Germinal center (tissue), 1 donor: ENCODE data around the gene LYST.
A peak's percentile ranks its signal among the peaks of the same experiment; 100 is the strongest.
"Not testable (repeated sequence)": the region's sequence is repeated elsewhere in the genome, so short reads cannot be mapped to it uniquely, and the experiment has no call there.

Source experiments
- DNase-seq: peaks from one replicate; pipeline ENCODE4 v3.0.0; 2012; ENCODE audit warnings: mixed read lengths, low spot score

LYST gene

DNA sequence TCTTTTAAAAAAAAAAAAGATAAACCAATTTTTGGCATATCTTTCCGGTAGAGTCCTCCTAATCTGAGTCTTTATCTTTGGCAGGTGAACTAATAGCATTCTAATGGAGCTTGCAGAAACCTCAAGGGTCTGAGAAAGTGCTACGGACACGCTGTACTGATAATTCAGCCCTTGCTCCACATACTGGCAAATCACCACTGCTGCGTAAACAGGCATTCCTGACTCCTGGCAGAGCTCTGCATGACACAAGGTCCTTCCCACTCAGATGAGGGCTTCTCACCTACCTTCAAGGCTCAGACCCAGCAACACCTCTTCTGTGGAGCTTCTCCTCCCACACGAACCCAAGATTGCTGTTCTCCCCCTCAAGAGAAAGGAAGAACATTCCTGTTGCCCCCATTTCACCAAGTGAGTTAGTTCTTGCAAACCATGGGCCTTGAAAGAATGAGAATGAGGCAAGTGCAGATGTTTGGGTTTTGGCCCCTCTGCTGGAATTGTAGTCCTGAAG, 48.0 kb downstream of the LYST start:
- DNase-seq = no peak

DNA sequence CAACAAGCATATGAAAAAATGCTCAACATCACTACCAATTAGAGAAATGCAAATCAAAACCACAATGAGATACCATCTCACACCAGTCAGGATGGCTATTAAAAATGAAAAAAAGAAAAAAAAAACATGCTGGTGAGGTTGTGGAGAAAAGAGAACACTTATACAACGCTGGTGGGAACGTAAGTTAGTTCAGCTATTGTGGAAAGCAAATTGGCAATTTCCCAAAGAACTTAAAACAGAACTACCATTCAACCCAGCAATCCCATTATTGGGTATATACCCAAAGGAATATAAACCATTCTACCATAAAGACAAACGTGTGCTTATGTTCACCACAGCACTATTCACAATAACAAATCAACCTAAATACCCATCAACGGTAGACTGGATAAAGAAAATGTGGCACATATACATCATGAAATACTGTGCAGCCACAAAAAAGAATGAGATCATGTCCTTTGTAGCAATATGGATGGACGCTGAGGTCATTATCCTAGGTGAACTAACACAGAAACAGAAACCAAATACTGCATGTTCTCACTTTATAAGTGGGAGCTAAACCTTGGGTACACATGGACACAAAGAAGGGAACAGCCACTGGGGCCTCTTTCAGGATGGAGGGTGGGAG, 49.5 kb downstream of the LYST start:
- DNase-seq = no peak

DNA sequence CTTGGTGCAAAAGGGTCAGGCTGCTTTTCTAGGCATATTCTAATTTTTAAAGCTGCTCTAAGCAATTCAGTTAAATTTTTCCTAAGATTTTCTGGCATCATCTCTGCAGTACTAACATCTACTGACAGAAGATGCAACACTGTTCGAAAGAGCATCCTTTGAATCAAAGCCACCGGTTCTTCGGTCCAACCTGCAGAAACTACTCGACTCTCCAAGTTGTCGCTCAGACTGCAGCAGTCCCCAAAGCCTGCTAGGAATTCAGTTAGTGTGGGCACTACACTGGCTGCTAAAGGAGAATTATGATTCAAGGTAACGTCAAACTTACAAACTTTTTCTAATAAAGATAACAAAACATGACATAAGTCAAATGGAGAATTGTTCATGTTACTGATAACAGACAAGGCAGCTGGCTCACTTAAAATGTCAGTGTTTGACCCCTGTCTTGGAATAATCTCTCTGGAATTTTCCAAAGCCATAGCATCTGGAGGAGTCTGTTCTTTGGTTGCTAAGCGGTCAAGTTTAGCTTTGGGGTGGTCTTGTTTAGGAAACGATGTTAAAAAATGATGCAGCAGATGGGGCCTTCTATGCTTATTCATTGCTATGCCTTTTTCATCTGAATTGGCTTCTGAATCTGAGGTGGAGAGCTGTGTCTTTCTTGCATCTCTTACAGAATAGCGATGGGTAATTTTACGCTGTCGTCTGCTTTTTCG, 56.9 kb downstream of the LYST start:
- no peak for DNase-seq

DNA sequence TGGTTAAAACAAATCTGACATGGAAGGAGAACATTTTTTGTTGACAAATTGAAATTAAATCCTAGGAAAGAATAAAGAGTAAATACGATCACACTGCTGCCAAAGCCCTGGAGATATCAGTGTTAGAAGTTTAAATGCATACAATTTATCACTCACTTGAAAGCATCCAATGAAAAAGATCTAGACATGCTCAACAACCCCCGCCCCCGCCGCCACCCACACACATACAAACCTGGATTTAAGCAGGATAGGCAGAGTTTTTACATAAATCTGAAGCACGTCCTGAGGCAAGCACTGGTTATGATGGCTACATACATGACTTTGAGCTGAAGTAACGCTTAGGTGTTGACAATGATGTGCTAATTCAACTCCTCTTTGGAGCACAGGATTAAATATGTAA, 58.5 kb downstream of the LYST start:
- DNase-seq = no peak

DNA sequence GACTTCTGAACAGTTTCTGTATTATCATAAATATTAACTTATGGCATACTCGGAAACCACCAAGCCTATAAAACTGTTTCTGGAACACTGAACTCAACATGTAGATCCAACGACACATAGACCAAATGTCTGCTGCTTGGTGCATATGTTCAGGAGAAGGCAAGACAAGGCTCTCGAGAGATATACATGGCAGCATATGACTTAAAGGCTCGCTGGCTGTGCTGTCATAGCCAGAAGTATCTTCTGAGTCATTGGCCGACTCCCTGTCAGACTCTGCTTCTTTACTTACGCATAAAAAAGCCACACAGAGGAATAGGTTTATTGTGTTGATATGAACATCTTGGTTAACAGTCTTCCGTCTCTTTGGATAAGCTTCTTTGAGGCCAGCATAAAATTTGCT, 60.6 kb downstream of the LYST start:
- DNase-seq = no peak

DNA sequence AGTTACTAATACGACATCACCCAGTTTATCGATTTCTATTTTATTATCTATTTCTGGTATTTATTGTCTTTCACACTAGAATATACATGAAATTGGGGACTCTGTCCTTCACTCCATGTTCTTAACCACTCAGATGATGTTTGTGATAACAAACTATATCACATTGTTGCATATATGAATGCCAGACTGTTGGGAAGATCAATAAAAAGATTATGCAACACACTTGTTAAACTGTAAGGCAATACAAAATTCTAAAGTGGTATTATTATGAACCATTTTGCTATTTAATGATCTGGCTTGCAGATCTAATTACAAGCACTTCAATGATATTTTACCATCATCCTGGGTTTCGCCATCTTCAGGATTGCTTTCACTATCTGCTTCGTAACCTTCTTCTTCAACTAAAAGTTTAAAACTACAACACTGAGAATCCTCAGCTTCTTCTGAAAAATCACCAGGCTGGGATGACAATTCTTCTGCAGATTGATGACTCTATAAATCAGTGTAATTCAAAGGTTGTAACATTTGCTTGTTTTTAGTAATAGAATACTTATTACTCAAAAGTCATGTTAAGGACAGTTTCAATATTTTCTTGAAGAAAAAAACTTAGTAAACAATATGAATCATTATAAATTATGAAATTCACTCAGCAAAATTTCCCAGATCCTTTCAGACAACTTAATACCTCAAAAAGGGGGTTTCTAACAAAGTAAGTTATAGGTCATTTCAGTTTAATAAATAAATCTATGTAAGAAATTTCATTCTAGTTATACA, 63.9 kb downstream of the LYST start:
- no peak for DNase-seq

DNA sequence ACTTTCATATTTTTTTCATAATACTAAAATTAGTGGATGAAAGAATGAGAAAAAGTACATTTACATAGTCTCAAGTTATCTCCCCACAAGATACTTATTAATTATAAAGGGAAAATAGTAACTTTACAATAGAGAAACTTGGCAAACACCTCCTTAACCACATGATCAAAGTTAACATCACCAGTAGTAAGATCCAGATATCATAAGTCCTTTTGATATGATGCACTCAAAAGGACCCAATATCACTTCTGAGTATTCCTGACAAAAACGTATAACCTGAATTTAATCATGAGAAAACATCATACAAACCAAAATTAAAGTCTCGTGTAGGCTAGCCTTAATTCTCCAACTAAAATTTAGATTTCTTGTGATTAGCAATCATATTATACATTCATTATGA, 67.4 kb downstream of the LYST start:
- DNase-seq = no peak

DNA sequence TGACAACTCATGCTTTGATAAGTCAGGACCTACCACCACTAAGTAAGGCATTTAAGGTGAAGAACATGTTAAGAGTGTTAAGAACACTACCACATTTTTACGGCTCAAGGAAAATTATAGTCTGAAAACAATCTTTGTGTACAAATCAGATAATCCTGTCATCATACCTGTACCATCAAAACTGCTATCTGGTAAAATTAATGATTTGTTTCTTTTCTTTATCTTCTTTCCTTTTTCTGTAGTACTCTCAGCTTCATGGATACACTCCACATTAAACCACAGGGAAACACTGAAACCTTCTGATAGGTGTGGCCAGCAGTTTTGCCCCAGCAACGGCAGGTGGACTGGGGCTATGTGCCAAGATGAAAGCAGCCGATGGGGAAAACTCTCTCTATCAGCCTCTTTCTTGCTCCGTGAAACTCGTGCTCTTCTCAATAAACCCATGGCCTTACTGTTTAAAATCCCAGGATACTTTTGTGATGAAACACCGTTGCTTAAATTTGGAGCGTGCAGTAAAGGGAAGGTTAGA, 75.1 kb downstream of the LYST start:
- DNase-seq = no peak

DNA sequence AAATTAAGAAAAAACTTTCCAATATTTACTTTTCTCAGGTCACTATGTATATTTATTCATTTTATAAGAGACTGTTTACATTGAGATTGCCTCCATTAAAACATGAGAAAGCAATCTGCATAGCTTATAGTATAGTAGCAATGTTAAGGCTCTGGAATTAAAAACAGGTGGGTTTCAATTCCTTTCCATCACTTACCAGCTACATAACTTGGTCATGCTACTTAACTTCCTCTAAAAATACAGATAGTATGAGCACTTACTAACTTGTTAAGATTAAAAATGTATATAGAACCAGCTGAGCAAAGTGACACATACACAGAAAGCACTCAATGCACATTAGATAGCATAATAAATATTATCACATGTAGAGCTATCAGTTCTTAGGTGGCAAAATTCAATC, 76.6 kb downstream of the LYST start:
- DNase-seq = no peak

DNA sequence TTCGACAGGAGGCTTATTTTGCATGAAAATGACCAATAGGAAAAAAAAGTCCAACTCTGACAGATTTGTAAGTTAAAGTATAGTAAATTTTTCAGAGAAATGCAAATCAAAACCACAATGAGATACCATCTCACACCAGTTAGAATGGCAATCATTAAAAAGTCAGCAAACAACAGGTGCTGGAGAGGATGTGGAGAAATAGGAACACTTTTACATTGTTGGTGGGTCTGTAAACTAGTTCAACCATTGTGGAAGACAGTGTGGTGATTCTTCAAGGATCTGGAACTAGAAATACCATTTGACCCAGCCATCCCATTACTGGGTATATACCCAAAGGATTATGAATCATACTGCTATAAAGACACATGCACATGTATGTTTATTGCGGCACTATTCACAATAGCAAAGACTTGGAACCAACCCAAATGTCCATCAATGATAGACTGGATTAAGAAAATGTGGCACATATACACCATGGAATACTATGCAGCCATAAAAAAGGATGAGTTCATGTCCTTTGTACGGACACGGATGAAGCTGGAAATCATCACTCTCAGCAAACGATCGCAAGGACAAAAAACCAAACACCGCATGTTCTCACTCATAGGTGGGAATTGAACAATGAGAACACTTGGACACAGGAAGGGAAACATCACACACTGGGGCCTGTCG, 80.3 kb downstream of the LYST start:
- DNase-seq = not testable (repeated sequence)

DNA sequence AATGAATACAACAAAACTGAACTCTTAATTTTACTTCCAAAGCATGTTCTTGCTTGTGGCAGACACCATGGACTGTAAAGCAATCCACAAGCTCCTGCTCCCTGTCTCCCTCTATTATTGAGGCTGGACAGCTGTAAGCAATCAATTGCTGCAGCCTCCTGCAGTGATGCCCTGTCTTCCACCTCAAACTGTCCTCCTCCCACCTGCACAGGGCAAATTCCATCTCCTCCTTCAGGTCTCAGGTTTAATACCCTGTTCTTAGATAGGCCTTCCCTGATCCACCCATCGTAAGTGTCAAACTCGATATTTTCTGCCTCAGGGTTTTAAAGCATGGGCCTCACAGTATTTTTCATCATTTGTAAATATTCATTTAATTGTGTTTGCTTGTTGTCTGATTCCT, 81.8 kb downstream of the LYST start:
- no peak for DNase-seq

DNA sequence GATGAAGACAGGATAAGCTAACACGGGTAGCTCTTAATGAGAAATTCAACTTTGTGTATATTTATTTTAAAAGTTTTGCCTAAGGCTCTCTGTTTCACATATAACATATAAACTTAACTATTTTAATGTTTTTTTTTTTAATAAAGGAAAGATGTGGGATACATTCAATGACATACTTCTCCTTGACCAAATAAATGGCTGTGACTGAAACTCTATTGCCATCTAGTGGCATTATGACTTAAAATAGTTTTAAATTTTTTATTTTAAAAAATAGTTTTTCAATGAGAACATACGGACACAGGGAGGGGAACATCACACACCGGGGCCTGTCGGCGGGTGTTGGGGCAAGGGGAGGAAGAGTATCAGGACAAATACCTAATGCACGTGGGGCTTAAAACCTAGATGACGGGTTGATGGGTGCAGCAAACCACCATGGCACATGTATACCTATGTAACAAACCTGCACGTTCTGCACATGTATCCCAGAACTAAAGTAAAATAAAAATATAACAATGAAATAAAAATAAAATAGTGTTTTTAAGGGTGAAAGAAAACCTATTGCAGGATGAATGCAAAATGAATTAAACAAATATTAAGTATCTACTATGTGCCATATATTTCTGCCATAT, 83.4 kb downstream of the LYST start:
- no peak for DNase-seq

DNA sequence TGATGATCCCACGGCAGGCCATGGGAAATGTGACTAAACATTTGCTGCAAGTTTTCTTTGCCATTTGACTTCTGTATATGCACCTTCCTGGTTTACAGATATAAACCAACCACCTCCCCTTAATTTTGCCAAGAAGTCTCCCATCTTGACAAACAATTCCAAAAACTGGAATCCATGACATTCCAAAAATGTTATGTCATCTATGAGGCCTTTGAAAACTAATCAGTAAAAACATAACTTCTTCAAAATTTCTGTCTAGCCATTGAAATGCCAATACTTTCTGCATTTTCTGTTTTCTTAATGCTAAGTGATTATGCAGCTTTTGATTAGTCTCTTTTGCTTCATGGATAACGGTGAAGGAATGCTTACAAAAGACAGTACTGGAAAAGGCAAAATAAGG, 84.1 kb downstream of the LYST start:
- DNase-seq = no peak

DNA sequence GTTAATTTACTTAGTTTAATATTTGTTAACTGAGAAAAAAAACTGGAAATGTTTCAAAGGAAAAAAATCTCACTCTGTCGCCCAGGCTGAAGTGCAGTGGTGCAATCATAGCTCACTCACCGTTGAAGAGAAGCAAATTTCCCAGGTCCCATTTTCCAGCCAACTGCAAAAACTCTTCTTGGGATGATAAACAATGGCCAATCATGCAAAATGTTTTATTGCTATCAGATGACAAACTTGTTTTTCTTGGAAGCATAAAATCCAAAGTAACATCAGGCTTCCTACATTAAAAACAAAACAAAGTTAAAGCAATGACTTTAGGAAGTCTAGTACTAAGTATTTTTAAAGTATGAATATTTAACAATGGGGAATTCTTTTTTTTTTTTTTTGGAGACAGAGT, 84.9 kb downstream of the LYST start:
- DNase-seq = no peak

DNA sequence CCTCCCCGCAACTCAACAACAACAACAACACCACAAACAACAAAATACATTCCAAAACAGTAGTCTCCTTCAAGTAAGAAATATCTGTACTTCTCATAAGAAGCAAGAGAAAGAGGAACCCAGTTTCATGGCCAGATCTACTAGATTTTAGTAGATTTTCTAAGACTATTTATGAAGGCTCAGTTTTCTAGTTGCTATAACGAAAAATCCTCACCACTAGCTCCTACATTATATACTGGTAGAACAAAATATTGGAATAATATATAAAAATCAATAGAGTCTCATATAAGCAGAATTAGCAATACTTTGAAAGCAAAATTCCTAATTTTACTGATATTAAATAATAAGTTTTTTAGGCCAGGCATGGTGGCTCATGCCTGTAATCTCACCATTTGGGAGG, 86.9 kb downstream of the LYST start:
- no peak for DNase-seq

DNA sequence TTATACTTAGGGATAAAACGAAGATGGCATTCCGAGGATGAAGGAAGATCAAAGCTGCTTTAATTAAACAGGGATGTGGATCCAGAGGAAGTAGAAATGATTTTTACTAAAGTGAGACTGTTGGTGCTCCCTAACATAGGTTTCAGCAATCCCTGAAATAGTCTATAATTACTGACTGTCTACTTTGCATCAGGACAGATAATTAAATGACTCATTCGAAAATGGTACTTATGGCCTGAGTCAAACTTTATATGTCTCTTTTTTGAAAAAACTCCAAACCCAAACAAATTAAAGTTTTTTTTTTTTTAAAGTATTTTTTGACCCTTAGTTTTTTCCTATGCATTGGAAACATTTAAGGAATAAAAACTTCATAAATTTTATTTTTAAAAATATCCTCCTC, 90.3 kb downstream of the LYST start:
- no peak for DNase-seq

DNA sequence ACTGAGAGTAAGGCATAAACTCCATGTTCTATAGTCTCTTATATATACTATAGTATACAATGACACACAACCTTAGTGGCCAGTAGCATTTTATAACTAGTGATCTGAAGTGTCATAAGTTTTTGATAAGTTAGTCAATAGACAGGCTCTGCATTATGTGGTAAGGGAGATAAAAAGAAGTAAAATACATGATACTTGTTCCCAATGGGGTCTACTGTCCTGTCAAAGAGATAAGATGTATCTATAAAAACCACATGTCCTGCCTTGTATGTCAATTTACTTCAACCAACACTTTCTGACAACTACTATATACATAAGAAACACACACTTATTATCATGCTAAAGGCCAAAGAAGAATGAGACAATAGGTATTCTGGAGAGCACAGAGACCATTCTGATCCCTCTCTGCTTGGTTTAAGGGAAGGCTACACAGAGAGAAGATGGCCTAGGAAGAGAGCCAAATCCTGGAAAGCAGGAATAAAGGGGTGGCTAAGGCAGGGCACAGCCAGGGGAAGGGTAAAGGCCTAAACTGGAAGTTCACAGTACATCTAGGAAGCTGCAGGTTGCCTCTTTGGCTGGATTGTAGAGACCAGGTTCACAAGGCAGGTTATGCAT, 91.4 kb downstream of the LYST start:
- no peak for DNase-seq

DNA sequence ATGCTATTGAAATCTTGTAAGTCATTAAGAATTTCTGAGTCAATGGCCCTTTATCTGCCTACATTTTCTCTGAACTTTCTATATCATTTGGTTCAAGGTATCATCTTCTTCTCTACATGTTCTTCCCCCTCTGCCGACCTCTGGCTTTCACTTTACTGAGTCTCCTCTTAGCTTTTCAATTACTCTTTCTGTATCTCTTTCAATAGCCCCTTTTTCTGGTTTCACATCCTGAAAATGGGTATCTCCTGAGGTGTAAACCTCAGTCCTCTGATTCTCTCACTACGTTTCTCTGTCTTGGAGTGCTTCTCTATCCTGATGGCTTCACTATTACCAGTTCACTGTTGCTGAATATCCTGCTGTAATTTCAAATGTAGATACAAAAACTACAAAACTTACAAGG, 98.9 kb downstream of the LYST start:
- peak; percentile 12 for DNase-seq

DNA sequence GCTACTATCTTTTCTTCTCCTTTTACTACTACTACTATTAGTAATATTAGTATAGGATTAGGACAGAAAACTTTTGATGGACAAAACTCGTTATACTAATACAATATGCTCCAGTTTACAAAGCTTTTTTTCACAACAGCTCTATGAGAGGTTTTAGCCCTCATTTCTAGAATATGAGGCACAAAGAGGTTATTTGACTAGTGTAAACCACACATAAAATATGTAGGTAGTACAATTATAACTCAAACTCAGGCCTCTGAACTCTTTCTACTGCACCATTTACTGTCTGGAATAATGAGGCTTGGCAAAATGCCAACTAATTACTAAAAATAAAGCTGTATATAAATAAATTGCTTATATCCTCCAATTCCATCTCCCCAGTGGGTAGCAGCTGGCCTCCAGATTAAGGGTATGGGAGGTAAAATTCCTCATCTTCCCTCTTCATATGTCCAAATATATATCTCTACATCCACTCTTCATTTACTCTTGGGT, 99.9 kb downstream of the LYST start:
- DNase-seq = no peak

DNA sequence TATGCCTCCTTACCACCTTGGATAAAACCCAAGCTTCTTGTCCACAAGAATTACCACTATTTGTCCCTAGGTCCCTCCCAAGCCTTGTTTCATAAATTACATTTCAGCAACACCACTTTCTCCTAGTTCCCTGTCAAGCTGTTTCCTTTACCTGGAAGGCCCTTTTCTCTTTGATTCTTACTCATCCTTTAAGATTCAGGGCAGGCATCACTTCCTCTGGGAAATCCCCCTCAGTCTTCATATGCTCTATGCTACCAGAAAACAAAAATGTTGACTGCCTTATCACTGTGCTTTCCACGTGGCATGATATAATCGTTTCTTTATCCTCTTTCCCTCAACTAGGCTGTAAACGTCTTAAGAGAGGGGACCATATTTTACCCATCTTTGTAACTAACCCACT, 102.7 kb downstream of the LYST start:
- DNase-seq = no peak

DNA sequence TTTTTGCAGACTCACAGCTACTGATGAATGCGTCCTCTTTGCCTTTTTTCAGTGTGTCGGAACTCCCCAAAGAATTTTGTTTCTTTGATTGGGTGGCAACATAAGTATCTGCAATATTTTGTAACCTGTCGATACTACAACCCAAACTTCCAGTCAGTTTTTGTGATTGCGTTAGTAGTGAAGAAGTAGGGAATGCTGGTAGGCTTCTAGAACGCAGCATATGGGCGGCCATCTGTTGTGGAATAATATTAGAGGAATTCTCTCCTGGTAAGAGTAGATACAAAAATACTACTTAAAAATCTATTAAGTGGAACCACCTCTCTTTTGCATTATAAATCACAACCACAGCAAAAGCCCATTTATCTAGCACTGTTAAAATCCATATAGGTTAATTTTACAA, 107.4 kb downstream of the LYST start:
- no peak for DNase-seq
